Fibroblast of peridontal ligament (primary cell): ENCODE results near the gene PPAN.
A peak's percentile ranks its signal among the peaks of the same experiment; 100 is the strongest.

ENCODE experiments used
- DNase-seq: peaks from one replicate; pipeline ENCODE4 v3.0.0-alpha.2; 2010; ENCODE audit errors: extremely low read depth

Gene PPAN

GRCh38 chr19:10113964-10114650 lies 7.9 kb downstream of the PPAN start:
- no peak for DNase-seq

GRCh38 chr19:10114651-10115391 lies 8.7 kb downstream of the PPAN start:
- DNase-seq, result no peak

GRCh38 chr19:10115392-10116084 lies 9.4 kb downstream of the PPAN start:
- no peak for DNase-seq

- no peak for DNase-seq
Measured at GRCh38 chr19:10116085-10116865, 10.1 kb downstream of the PPAN start.

GRCh38 chr19:10116866-10117616 lies 10.9 kb downstream of the PPAN start:
- DNase-seq, result no peak

GRCh38 chr19:10118960-10119359 lies 12.8 kb downstream of the PPAN start:
- no peak for DNase-seq

- DNase-seq, result peak; percentile 92
Measured at GRCh38 chr19:10120538-10121189, 14.5 kb downstream of the PPAN start.

GRCh38 chr19:10122045-10122444 lies 15.9 kb downstream of the PPAN start:
- DNase-seq, result peak; percentile 84

GRCh38 chr19:10124429-10124828 lies 18.3 kb downstream of the PPAN start:
- DNase-seq, result no peak

GRCh38 chr19:10126213-10126639 lies 20.1 kb downstream of the PPAN start:
- DNase-seq, result no peak

- DNase-seq, result no peak
Measured at GRCh38 chr19:10132905-10133304, 26.7 kb downstream of the PPAN start.

- DNase-seq, result no peak
Measured at GRCh38 chr19:10133596-10133995, 27.4 kb downstream of the PPAN start.

- DNase-seq, result no peak
Measured at GRCh38 chr19:10134040-10134439, 27.9 kb downstream of the PPAN start.

- DNase-seq, result no peak
Measured at GRCh38 chr19:10135551-10136334, 29.6 kb downstream of the PPAN start.

- DNase-seq, result no peak
Measured at GRCh38 chr19:10136936-10137335, 30.8 kb downstream of the PPAN start.

- DNase-seq, result no peak
Measured at GRCh38 chr19:10137751-10138682, 31.9 kb downstream of the PPAN start.

- no peak for DNase-seq
Measured at GRCh38 chr19:10138879-10139795, 33.0 kb downstream of the PPAN start.

- no peak for DNase-seq
Measured at GRCh38 chr19:10139952-10140351, 33.8 kb downstream of the PPAN start.
